ENCODE data around the gene RELN.

The RELN gene

GRCh38 chr7:103702982-103703381, 286.5 kb downstream of the RELN start:
- FAIRE-seq = no peak

GRCh38 chr7:103702454-103702853, 287.0 kb downstream of the RELN start:
- no peak for FAIRE-seq
- DNase-seq (ENCODE audit: extremely low spot score, insufficient read length, low read depth) = no peak

More at GRCh38 chr7:103702982-103703381, 286.5 kb downstream of the RELN start:
- no peak for DNase-seq (ENCODE audit: extremely low spot score, insufficient read length, low read depth)

GRCh38 chr7:103699032-103699431, 290.4 kb downstream of the RELN start:
- no peak for DNase-seq (ENCODE audit: extremely low spot score, insufficient read length, low read depth)
- no peak for FAIRE-seq

- DNase-seq (ENCODE audit: extremely low spot score, insufficient read length, low read depth) (no peak), FAIRE-seq (no peak)
These were observed 291.4 kb downstream of the RELN start for GRCh38 chr7:103698064-103698463.

GRCh38 chr7:103695521-103695920, 293.9 kb downstream of the RELN start:
- DNase-seq (ENCODE audit: extremely low spot score, insufficient read length, low read depth) (no peak), FAIRE-seq (no peak)

GRCh38 chr7:103694304-103694703, 295.2 kb downstream of the RELN start:
- FAIRE-seq (no peak), DNase-seq (ENCODE audit: extremely low spot score, insufficient read length, low read depth) (no peak)

- DNase-seq (ENCODE audit: extremely low spot score, insufficient read length, low read depth) = no peak
- no peak for FAIRE-seq
These were observed 298.2 kb downstream of the RELN start for GRCh38 chr7:103691291-103691690.

GRCh38 chr7:103690242-103690974, 299.1 kb downstream of the RELN start:
- DNase-seq (ENCODE audit: extremely low spot score, insufficient read length, low read depth) = no peak
- FAIRE-seq = no peak

GRCh38 chr7:103689255-103689654, 300.2 kb downstream of the RELN start:
- FAIRE-seq = no peak
- DNase-seq (ENCODE audit: extremely low spot score, insufficient read length, low read depth) = no peak

GRCh38 chr7:103687951-103688350, 301.5 kb downstream of the RELN start:
- DNase-seq (ENCODE audit: extremely low spot score, insufficient read length, low read depth) (no peak), FAIRE-seq (no peak)

- DNase-seq (ENCODE audit: extremely low spot score, insufficient read length, low read depth) = no peak
- no peak for FAIRE-seq
These were observed 302.2 kb downstream of the RELN start for GRCh38 chr7:103687272-103687671.

GRCh38 chr7:103686763-103687162, 302.7 kb downstream of the RELN start:
- FAIRE-seq (no peak), DNase-seq (ENCODE audit: extremely low spot score, insufficient read length, low read depth) (no peak)

GRCh38 chr7:103686064-103686463, 303.4 kb downstream of the RELN start:
- FAIRE-seq (no peak), DNase-seq (ENCODE audit: extremely low spot score, insufficient read length, low read depth) (no peak)

GRCh38 chr7:103685646-103686045, 303.8 kb downstream of the RELN start:
- DNase-seq (ENCODE audit: extremely low spot score, insufficient read length, low read depth) (no peak), FAIRE-seq (no peak)

GRCh38 chr7:103683348-103683747, 306.1 kb downstream of the RELN start:
- FAIRE-seq = no peak

GRCh38 chr7:103680161-103681144, 309.0 kb downstream of the RELN start:
- DNase-seq (ENCODE audit: extremely low spot score, insufficient read length, low read depth) = no peak
- FAIRE-seq = no peak

More at GRCh38 chr7:103683348-103683747, 306.1 kb downstream of the RELN start:
- DNase-seq (ENCODE audit: extremely low spot score, insufficient read length, low read depth) = no peak

GRCh38 chr7:103679151-103680132, 310.0 kb downstream of the RELN start:
- FAIRE-seq (no peak), DNase-seq (ENCODE audit: extremely low spot score, insufficient read length, low read depth) (no peak)

GRCh38 chr7:103668279-103668941, 321.0 kb downstream of the RELN start:
- no peak for FAIRE-seq
- DNase-seq (ENCODE audit: extremely low spot score, insufficient read length, low read depth) = no peak

- no peak for DNase-seq (ENCODE audit: extremely low spot score, insufficient read length, low read depth)
- no peak for FAIRE-seq
These were observed 323.1 kb downstream of the RELN start for GRCh38 chr7:103666326-103666725.
